ENCODE measurements around the gene DAB2.

DAB2 gene

DNA sequence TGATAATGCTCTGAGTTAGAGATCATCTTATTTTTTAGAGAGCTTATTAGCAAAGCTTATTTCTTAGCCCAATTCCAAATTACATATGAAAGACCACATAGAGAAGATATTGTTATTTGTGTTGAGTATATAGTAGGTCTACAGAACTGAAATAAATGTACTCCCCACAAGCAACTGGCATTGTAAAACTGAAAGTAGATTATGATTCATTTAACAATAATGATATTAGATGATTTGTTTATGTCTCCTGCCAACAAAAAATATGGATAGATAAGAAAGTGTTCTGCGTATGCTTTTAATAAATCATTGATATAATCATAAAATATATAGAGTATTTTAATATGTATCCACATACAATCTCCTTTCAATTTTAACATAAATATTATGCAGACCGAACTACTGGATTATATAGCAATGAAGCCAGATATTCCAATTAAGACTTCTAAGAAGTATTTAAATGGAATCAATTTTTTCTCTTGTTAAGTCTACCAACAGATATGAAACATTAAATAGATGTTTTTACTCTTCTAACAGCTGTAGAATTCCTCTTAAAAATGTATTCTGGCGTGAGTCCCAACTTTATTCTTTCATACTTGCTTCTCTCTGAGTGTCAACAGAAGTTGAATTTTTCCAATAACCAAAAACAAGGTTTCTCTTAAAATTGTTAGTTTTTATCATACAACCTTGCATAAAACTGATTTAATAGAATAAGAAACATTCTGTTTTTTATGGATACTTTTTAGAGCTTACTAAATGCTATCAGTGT, 15.6 kb upstream of the DAB2 start:
- DNase-seq (ENCODE audit: insufficient read length, low spot score): no peak
- FAIRE-seq: no peak
- TF ChIP-seq TAF1 (IDR thresholded peaks at IDR 0.05; ENCODE audit: low read depth, low read length) (no peak), PAX5 (IDR thresholded peaks at IDR 0.05; ENCODE audit: insufficient read depth, low read length, severe bottlenecking) (no peak), POLR2AphosphoS5 (IDR thresholded peaks at IDR 0.05; ENCODE audit: low read depth, low read length) (no peak), SPI1 (IDR thresholded peaks at IDR 0.05; ENCODE audit: low read depth, low read length) (no peak), POLR2A (IDR thresholded peaks at IDR 0.05; ENCODE audit: low read depth, low read length) (no peak), POU2F2 (IDR thresholded peaks at IDR 0.05; ENCODE audit: low read depth, low read length) (no peak)

DNA sequence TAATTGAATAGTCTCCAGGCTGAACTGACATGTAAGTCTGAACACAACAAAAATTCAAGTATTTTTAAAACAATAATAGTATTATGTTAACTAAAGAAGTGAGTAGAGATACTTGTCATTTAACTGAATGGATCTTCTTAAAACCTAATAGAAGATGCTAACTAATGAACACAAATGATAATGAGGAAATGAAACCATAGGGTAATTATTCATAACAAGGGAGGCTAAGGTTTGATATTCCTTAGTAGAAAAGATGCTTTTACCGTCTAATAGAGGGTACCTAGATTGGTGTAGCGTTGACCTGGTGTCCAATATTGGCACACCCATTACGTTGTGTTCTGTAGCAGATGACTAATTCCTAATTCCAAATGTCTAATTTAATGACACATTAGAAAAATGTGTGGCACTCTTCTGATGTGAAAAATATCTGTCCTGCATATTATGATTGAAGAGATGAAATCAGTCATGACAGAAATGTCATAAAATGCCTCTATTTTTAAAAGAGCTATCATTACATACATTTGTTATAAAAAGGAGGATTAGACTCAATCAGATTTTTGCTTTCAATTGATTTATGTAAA, 14.9 kb upstream of the DAB2 start:
- FAIRE-seq: no peak
- DNase-seq (ENCODE audit: insufficient read length, low spot score): no peak
- TF ChIP-seq SPI1 (IDR thresholded peaks at IDR 0.05; ENCODE audit: low read depth, low read length) (0 out of 2 replicates have a peak, but pooled peaks have one; percentile 9), TAF1 (IDR thresholded peaks at IDR 0.05; ENCODE audit: low read depth, low read length) (no peak), POLR2A (IDR thresholded peaks at IDR 0.05; ENCODE audit: low read depth, low read length) (no peak), POU2F2 (IDR thresholded peaks at IDR 0.05; ENCODE audit: low read depth, low read length) (no peak), POLR2AphosphoS5 (IDR thresholded peaks at IDR 0.05; ENCODE audit: low read depth, low read length) (no peak)

DNA sequence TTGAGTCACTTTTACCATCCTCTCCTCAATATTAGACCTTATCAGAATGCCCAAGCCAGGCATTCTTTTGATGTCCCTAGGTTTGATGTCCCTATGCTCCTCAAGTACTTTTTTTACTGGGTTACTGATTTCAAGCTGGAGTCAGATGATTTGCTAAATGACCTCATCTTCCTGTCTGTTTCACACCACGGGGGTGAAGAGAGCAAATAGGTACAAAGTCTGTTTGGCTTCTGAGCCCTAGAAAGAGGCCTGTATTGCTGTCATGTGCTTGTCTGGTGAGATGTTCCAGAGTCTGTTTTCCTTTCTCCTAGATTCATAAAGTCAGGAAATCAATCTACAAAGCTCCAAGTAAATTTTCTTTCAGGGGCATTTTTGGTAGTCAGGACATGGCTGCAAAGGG, 12.7 kb upstream of the DAB2 start:
- TF ChIP-seq POLR2AphosphoS5 (IDR thresholded peaks at IDR 0.05; ENCODE audit: low read depth, low read length) (no peak), TAF1 (IDR thresholded peaks at IDR 0.05; ENCODE audit: low read depth, low read length) (no peak), POLR2A (IDR thresholded peaks at IDR 0.05; ENCODE audit: low read depth, low read length) (no peak), SPI1 (IDR thresholded peaks at IDR 0.05; ENCODE audit: low read depth, low read length) (no peak), POU2F2 (IDR thresholded peaks at IDR 0.05; ENCODE audit: low read depth, low read length) (no peak), PAX5 (IDR thresholded peaks at IDR 0.05; ENCODE audit: insufficient read depth, low read length, severe bottlenecking) (no peak)
- DNase-seq (ENCODE audit: insufficient read length, low spot score): no peak
- no peak for FAIRE-seq

DNA sequence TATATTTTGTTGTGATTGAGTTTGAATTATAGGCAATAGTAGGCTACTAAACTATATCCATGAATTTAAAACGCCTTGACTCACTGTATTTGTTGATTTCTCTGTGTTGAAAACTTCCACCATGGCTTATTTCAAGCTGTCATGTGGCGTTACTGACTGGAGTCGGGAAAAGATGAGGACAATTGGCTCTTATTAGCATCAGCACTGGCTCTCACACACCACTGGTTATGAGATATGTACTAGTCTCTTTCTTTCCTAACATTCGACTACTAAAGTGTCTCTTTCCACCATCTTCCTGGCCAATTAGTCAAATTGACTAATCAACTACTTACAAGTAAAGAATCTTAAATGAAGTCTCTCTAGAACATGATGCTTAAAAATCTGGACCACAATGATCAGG, 9.1 kb upstream of the DAB2 start:
- TF ChIP-seq POU2F2 (IDR thresholded peaks at IDR 0.05; ENCODE audit: low read depth, low read length): no peak
- no peak for TF ChIP-seq POLR2A (IDR thresholded peaks at IDR 0.05; ENCODE audit: low read depth, low read length)
- TF ChIP-seq TAF1 (IDR thresholded peaks at IDR 0.05; ENCODE audit: low read depth, low read length): no peak
- no peak for TF ChIP-seq PAX5 (IDR thresholded peaks at IDR 0.05; ENCODE audit: insufficient read depth, low read length, severe bottlenecking)
- TF ChIP-seq POLR2AphosphoS5 (IDR thresholded peaks at IDR 0.05; ENCODE audit: low read depth, low read length): no peak
- FAIRE-seq (no peak), DNase-seq (ENCODE audit: insufficient read length, low spot score) (no peak)

DNA sequence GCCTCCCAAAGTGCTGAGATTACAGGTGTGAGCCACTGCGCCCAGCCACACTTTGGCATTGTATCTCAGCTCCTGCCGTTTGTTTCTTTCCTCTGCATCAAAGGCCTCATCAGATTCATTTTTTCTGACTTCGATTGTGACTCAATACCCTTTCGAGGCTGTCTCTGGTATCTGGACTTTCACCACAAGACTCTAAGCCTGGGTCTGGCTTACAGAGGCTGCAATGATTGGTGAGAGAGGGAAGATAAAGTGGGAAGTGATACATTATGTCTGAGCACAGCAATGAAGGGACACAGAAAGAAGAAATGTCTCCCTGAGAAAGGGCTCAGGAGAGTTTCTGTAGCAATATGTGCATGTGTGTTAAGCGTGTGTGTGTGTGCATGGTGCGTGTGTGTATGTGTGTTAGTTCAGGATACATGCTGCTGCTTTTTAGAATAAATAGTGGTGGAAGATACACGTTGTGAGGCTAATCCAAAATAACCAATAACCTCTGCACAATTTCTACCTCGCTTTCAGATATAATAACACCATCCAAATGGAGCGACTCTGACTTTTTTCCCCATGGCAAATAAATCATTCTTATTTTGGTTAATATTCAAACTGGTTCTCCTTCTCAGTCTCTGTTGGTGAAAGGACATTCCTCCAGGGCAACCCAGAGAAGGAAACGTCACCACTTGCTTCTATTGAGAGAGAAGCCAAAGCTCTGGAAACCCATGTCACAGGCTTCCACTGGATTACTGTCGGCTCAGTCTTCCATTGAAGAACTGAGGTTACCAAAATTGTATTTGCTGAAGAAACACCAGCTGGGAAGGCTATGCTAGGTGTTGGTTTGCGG, 8.1 kb upstream of the DAB2 start:
- FAIRE-seq: no peak
- no peak for DNase-seq (ENCODE audit: insufficient read length, low spot score)
- TF ChIP-seq POLR2AphosphoS5 (IDR thresholded peaks at IDR 0.05; ENCODE audit: low read depth, low read length) (no peak), POLR2A (IDR thresholded peaks at IDR 0.05; ENCODE audit: low read depth, low read length) (no peak), SPI1 (IDR thresholded peaks at IDR 0.05; ENCODE audit: low read depth, low read length) (no peak), TAF1 (IDR thresholded peaks at IDR 0.05; ENCODE audit: low read depth, low read length) (no peak), PAX5 (IDR thresholded peaks at IDR 0.05; ENCODE audit: insufficient read depth, low read length, severe bottlenecking) (no peak), POU2F2 (IDR thresholded peaks at IDR 0.05; ENCODE audit: low read depth, low read length) (no peak)

DNA sequence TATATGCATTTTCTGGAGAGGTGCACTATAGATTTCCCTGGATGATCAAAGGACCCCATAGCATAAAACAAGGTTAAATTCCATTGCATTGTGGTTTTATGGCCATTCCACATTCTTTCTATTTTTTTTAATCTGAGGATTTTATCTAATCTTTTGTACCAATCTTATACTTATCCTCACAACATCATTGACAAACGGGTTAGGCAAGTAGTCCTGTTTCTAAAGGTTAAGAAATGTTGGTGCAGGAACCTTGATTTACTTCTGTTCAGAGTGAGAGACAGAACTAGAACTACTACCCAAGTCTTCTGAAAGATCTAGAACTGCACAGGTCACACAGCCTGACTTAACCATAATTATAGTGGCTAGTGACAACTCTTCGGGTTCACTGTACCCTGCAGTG, 5.7 kb upstream of the DAB2 start:
- no peak for DNase-seq (ENCODE audit: insufficient read length, low spot score)
- no peak for TF ChIP-seq POU2F2 (IDR thresholded peaks at IDR 0.05; ENCODE audit: low read depth, low read length)
- TF ChIP-seq POLR2A (IDR thresholded peaks at IDR 0.05; ENCODE audit: low read depth, low read length): no peak
- no peak for TF ChIP-seq POLR2AphosphoS5 (IDR thresholded peaks at IDR 0.05; ENCODE audit: low read depth, low read length)
- TF ChIP-seq SPI1 (IDR thresholded peaks at IDR 0.05; ENCODE audit: low read depth, low read length): no peak
- FAIRE-seq: no peak

DNA sequence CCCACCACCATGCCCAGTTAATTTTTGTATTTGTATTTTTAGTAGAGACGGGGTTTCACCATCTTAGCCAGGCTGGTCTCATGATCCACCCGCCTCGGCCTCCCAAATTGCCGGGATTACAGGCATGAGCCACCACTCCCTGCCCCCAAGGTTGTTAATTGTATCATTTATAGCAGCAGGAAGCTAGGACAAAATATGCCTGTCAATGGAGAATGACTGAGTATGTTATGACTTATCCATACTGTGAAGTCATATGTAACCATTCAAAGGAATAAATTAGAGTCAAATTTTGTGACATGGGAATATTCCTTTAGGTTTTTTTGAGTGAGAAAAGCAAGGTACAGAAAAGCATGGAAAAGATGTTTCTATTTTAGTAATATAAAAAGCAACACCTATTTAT, 3.9 kb upstream of the DAB2 start:
- DNase-seq (ENCODE audit: insufficient read length, low spot score) (no peak), FAIRE-seq (no peak)
- TF ChIP-seq PAX5 (IDR thresholded peaks at IDR 0.05; ENCODE audit: insufficient read depth, low read length, severe bottlenecking) (no peak), POLR2A (IDR thresholded peaks at IDR 0.05; ENCODE audit: low read depth, low read length) (no peak), POLR2AphosphoS5 (IDR thresholded peaks at IDR 0.05; ENCODE audit: low read depth, low read length) (no peak), POU2F2 (IDR thresholded peaks at IDR 0.05; ENCODE audit: low read depth, low read length) (no peak), TAF1 (IDR thresholded peaks at IDR 0.05; ENCODE audit: low read depth, low read length) (no peak), SPI1 (IDR thresholded peaks at IDR 0.05; ENCODE audit: low read depth, low read length) (no peak)

DNA sequence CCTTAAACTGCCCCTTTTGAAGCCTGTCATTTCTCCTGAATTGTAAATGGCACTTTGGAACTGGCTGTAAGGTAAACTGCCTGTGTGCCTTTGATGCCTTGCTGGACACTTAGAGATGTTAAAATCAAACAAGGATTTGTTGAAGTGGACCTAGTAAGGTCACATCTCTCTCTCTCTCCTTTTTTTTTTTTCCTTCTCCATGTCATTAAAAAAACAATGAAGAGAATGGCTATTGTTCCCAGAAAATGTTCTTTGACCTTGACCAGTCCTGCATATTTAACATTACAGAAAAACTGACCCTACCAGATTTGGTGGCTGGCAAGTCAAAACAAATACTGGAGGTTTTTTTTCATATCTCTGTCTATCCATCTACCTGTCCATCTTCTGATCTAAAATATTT, 2.9 kb upstream of the DAB2 start:
- no peak for FAIRE-seq
- no peak for TF ChIP-seq POU2F2 (IDR thresholded peaks at IDR 0.05; ENCODE audit: low read depth, low read length)
- TF ChIP-seq POLR2AphosphoS5 (IDR thresholded peaks at IDR 0.05; ENCODE audit: low read depth, low read length): no peak
- TF ChIP-seq TAF1 (IDR thresholded peaks at IDR 0.05; ENCODE audit: low read depth, low read length): no peak
- TF ChIP-seq POLR2A (IDR thresholded peaks at IDR 0.05; ENCODE audit: low read depth, low read length): no peak
- no peak for TF ChIP-seq PAX5 (IDR thresholded peaks at IDR 0.05; ENCODE audit: insufficient read depth, low read length, severe bottlenecking)
- TF ChIP-seq SPI1 (IDR thresholded peaks at IDR 0.05; ENCODE audit: low read depth, low read length): no peak
- DNase-seq (ENCODE audit: insufficient read length, low spot score): no peak

DNA sequence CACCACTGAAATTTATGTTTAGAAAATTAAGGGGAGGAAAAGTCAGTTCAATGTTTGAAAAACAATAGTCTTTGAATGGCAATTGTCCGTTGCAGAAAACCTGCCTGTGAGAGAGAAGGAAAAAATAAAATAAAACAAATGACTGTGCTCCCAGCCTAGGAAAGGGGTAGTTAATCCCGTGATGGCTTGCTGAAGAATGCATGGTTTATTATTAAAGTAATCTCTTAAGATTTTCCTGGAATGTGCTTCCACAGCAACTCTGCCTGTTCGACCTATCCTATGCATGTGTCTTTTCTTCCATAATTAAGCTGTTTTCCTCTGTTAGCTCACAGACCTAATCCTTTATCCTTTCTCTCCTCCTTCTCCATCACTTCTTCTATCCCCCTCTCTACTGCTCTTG, 2.4 kb upstream of the DAB2 start:
- FAIRE-seq: no peak
- DNase-seq (ENCODE audit: insufficient read length, low spot score): no peak

More for the DNA sequence above, 2.4 kb upstream of the DAB2 start:
- no peak for TF ChIP-seq POU2F2 (IDR thresholded peaks at IDR 0.05; ENCODE audit: low read depth, low read length)
- no peak for TF ChIP-seq PAX5 (IDR thresholded peaks at IDR 0.05; ENCODE audit: insufficient read depth, low read length, severe bottlenecking)
- TF ChIP-seq POLR2AphosphoS5 (IDR thresholded peaks at IDR 0.05; ENCODE audit: low read depth, low read length): no peak
- no peak for TF ChIP-seq SPI1 (IDR thresholded peaks at IDR 0.05; ENCODE audit: low read depth, low read length)
- TF ChIP-seq TAF1 (IDR thresholded peaks at IDR 0.05; ENCODE audit: low read depth, low read length): no peak
- TF ChIP-seq POLR2A (IDR thresholded peaks at IDR 0.05; ENCODE audit: low read depth, low read length): no peak

Data from GM12891 (cell line).